Activated CD8-positive, alpha-beta memory T cell treated with anti-CD3 and anti-CD28 coated beads, Interleukin-2, amount 50 U/mL, for 24 hours (primary cell): ENCODE results near the gene SLCO2A1.
"Not testable (repeated sequence)": the region's sequence is repeated elsewhere in the genome, so short reads cannot be mapped to it uniquely, and the experiment has no call there.

Source experiments
- DNase-seq: peaks from one replicate; pipeline ENCODE4 v3.0.0-alpha.2; 2020; ENCODE audit errors: extremely low read depth

SLCO2A1 gene

GRCh38 chr3:134029734-134030378, at the start of gene SLCO2A1:
TSS of gene SLCO2A1 (minus strand) at chr3:134029925. CDS start at chr3:134029802, 123 bp downstream.
- no peak for DNase-seq

- DNase-seq, result no peak
These were observed 49.4 kb upstream of the SLCO2A1 start for GRCh38 chr3:134079111-134079547.

GRCh38 chr3:134078169-134078831, 48.6 kb upstream of the SLCO2A1 start:
- no peak for DNase-seq

GRCh38 chr3:134077649-134078161, 48.0 kb upstream of the SLCO2A1 start:
- no peak for DNase-seq

- no peak for DNase-seq
These were observed 47.1 kb upstream of the SLCO2A1 start for GRCh38 chr3:134076851-134077250.

- no peak for DNase-seq
These were observed 46.1 kb upstream of the SLCO2A1 start for GRCh38 chr3:134075846-134076245.

GRCh38 chr3:134075568-134075825, 45.8 kb upstream of the SLCO2A1 start:
- DNase-seq, result no peak

GRCh38 chr3:134074790-134075567, 45.3 kb upstream of the SLCO2A1 start:
- DNase-seq, result no peak

GRCh38 chr3:134074001-134074789, 44.5 kb upstream of the SLCO2A1 start:
- DNase-seq, result no peak

- DNase-seq, result no peak
These were observed 43.8 kb upstream of the SLCO2A1 start for GRCh38 chr3:134073583-134073945.

GRCh38 chr3:134072881-134073582, 43.3 kb upstream of the SLCO2A1 start:
- DNase-seq, result no peak

GRCh38 chr3:134070281-134070680, 40.6 kb upstream of the SLCO2A1 start:
- not testable (repeated sequence) for DNase-seq

- no peak for DNase-seq
These were observed 38.7 kb upstream of the SLCO2A1 start for GRCh38 chr3:134068429-134068828.

- DNase-seq, result no peak
These were observed 37.9 kb upstream of the SLCO2A1 start for GRCh38 chr3:134067531-134068161.

GRCh38 chr3:134066651-134067530, 37.2 kb upstream of the SLCO2A1 start:
- no peak for DNase-seq

GRCh38 chr3:134066158-134066541, 36.4 kb upstream of the SLCO2A1 start:
- DNase-seq, result no peak

GRCh38 chr3:134065252-134066157, 35.8 kb upstream of the SLCO2A1 start:
- no peak for DNase-seq

GRCh38 chr3:134064081-134064480, 34.4 kb upstream of the SLCO2A1 start:
- no peak for DNase-seq

GRCh38 chr3:134061401-134061800, 31.7 kb upstream of the SLCO2A1 start:
- no peak for DNase-seq
